Upper lobe of right lung (tissue), 1 donor: ENCODE measurements around the gene LRRTM3. TPM values are rescaled to one million over a fixed set of nuclear protein-coding genes. Genes with fewer than 3 reads are reported as not detected.

Source experiments
- ATAC-seq: fragments of 200-7000 bp; cut with Tn5 transposase; one replicate; pipeline ENCODE4 v1.9.1; 2020; ENCODE audit warnings: mild to moderate bottlenecking, moderate library complexity
- DNase-seq: peaks from one replicate; pipeline ENCODE4 v3.0.0-alpha.2; 2020
- H3K27ac ChIP-seq: fragments of 200-600 bp; one replicate; pipeline ENCODE4 v1.8.0; 2022
- H3K27me3 ChIP-seq: fragments of 200-600 bp; one replicate; pipeline ENCODE4 v1.8.0; 2022; ENCODE audit warnings: mild to moderate bottlenecking
- H3K36me3 ChIP-seq: fragments of 200-600 bp; one replicate; pipeline ENCODE4 v1.8.0; 2022
- H3K4me1 ChIP-seq: fragments of 200-600 bp; one replicate; pipeline ENCODE4 v1.8.0; 2022
- H3K4me3 ChIP-seq: fragments of 200-600 bp; one replicate; pipeline ENCODE4 v1.8.0; 2022; ENCODE audit warnings: mild to moderate bottlenecking
- H3K9me3 ChIP-seq: fragments of 200-600 bp; one replicate; pipeline ENCODE4 v1.8.0; 2022
- CTCF ChIP-seq: fragments of 200-600 bp; IDR thresholded peaks from one replicate; pipeline ENCODE4 v1.8.0; 2022; ENCODE audit warnings: antibody characterized with exemption
- intact Hi-C: fragments of 100-400 bp; cut with DNase I; formaldehyde crosslinking; loops from one replicate; pipeline ENCODE4 v1.11.0; 2022
- total RNA-seq: library from RNA; stranded (reverse); fragmentation: NEBNext Ultra II Directional; extraction: Animal tissue kit (Norgen Biotek cat#: 25700); gene quantifications from one replicate; pipeline ENCODE4 v1.2.1, GENCODE V29; 2021
- donor health status: DM: no; HTN: yes; CAD: no; lungs with severe emphysema.

LRRTM3 gene
- total RNA-seq, 1 donor from 2014 or later: not detected

- intact Hi-C loops: no loop called here
- no peak for DNase-seq
- H3K36me3 ChIP-seq: no peaks in the 10 kb centered on the region
- no peaks in the 10 kb centered on the region for H3K9me3 ChIP-seq
- no peak for TF ChIP-seq CTCF
- no peak for ATAC-seq
- no peaks in the 10 kb centered on the region for H3K4me1 ChIP-seq
- no peaks in the 10 kb centered on the region for H3K27me3 ChIP-seq
- H3K27ac ChIP-seq: no peak overlapping the region
- no peak overlapping the region for H3K4me3 ChIP-seq
Measured at GRCh38 chr10:66882271-66882670, 43.6 kb upstream of the LRRTM3 start.

- no peaks in the 10 kb centered on the region for H3K36me3 ChIP-seq
- no peak overlapping the region for H3K27ac ChIP-seq
- TF ChIP-seq CTCF: no peak
- intact Hi-C loops: no loop called here
- ATAC-seq (no peak), DNase-seq (no peak)
- H3K4me3 ChIP-seq: no peak overlapping the region
- H3K27me3 ChIP-seq: no peaks in the 10 kb centered on the region
- no peaks in the 10 kb centered on the region for H3K4me1 ChIP-seq
- no peaks in the 10 kb centered on the region for H3K9me3 ChIP-seq
Measured at GRCh38 chr10:66886848-66887247, 39.0 kb upstream of the LRRTM3 start.

GRCh38 chr10:66888237-66888636, 37.6 kb upstream of the LRRTM3 start:
- no peaks in the 10 kb centered on the region for H3K36me3 ChIP-seq
- ATAC-seq: no peak
- intact Hi-C loops: no loop called here

GRCh38 chr10:66892871-66893270, 33.0 kb upstream of the LRRTM3 start:
- H3K4me3 ChIP-seq: no peak overlapping the region
- no peaks in the 10 kb centered on the region for H3K27me3 ChIP-seq
- no peak overlapping the region for H3K27ac ChIP-seq
- intact Hi-C loops: no loop called here
- H3K4me1 ChIP-seq: no peaks in the 10 kb centered on the region
- H3K9me3 ChIP-seq: no peaks in the 10 kb centered on the region
- no peak for TF ChIP-seq CTCF
- DNase-seq (no peak), ATAC-seq (no peak)
- no peaks in the 10 kb centered on the region for H3K36me3 ChIP-seq

More at GRCh38 chr10:66888237-66888636, 37.6 kb upstream of the LRRTM3 start:
- Histone ChIP-seq H3K4me1 (no peaks in the 10 kb centered on the region), H3K27me3 (no peaks in the 10 kb centered on the region), H3K27ac (no peak overlapping the region), H3K4me3 (no peak overlapping the region), H3K9me3 (no peaks in the 10 kb centered on the region)
- TF ChIP-seq CTCF: no peak
- no peak for DNase-seq

GRCh38 chr10:66910671-66911070, 15.2 kb upstream of the LRRTM3 start:
- H3K36me3 ChIP-seq: no peaks in the 10 kb centered on the region
- no peaks in the 10 kb centered on the region for H3K9me3 ChIP-seq
- no peak for ATAC-seq
- no peak for DNase-seq
- no peak overlapping the region for H3K4me3 ChIP-seq
- TF ChIP-seq CTCF: no peak
- intact Hi-C loops: no loop called here
- H3K4me1 ChIP-seq: no peaks in the 10 kb centered on the region
- H3K27ac ChIP-seq: no peak overlapping the region
- H3K27me3 ChIP-seq: no peaks in the 10 kb centered on the region

GRCh38 chr10:66916030-66916429, 9.8 kb upstream of the LRRTM3 start:
- no peak for TF ChIP-seq CTCF
- DNase-seq: no peak
- Histone ChIP-seq H3K36me3 (no peaks in the 10 kb centered on the region), H3K27ac (no peak overlapping the region), H3K9me3 (no peaks in the 10 kb centered on the region), H3K4me1 (no peaks in the 10 kb centered on the region), H3K27me3 (no peaks in the 10 kb centered on the region), H3K4me3 (no peak overlapping the region)
- intact Hi-C loops: no loop called here
- ATAC-seq: no peak
